SK-N-SH treated with all-trans-retinoic acid at 6 μM for 48 hours (cell line): ENCODE results near the gene RALGPS1.

Experiments
- ATAC-seq: fragments of 200-7000 bp; cut with Tn5 transposase; 3 replicates; pipeline ENCODE4 v1.9.1; 2020; ENCODE audit warnings: mild to moderate bottlenecking, moderate library complexity
- ARNTL ChIP-seq: fragments of 450-650 bp; formaldehyde crosslinking; IDR thresholded peaks from 2 replicates; pipeline ENCODE4 v1.5.0; 2020; ENCODE audit warnings: low read depth, mild to moderate bottlenecking, moderate library complexity, borderline replicate concordance
- BACH2 ChIP-seq: fragments of 250-450 bp; sonication (Bioruptor Pico); IDR thresholded peaks from 2 replicates; pipeline ENCODE4 v1.9.0; 2021; ENCODE audit warnings: mild to moderate bottlenecking, borderline replicate concordance
- CSRNP3 ChIP-seq: fragments of 250-450 bp; sonication (Bioruptor Pico); IDR thresholded peaks from 2 replicates; pipeline ENCODE4 v1.5.1; 2021; ENCODE audit warnings: mild to moderate bottlenecking, moderate library complexity
- GLIS3 ChIP-seq: fragments of 250-450 bp; sonication (Bioruptor Pico); IDR thresholded peaks from 2 replicates; pipeline ENCODE4 v1.5.0; 2020; ENCODE audit warnings: mild to moderate bottlenecking, moderate library complexity
- ISL1 ChIP-seq: fragments of 250-450 bp; sonication (Bioruptor Pico); IDR thresholded peaks from 2 replicates; pipeline ENCODE4 v2.1.2; 2022; ENCODE audit warnings: mild to moderate bottlenecking, moderate library complexity
- OSR1 ChIP-seq: fragments of 250-450 bp; sonication (Bioruptor Pico); IDR thresholded peaks from 2 replicates; pipeline ENCODE4 v1.8.0; 2022; ENCODE audit warnings: moderate library complexity, mild to moderate bottlenecking, inconsistent platforms
- POU6F1 ChIP-seq: fragments of 250-450 bp; sonication (Bioruptor Pico); IDR thresholded peaks from 2 replicates; pipeline ENCODE4 v1.8.0; 2021; ENCODE audit warnings: low read depth, mild to moderate bottlenecking, moderate library complexity, borderline replicate concordance
- PPARA ChIP-seq: fragments of 250-450 bp; sonication (Bioruptor Pico); IDR thresholded peaks from 2 replicates; pipeline ENCODE4 v1.5.0; 2020; ENCODE audit warnings: mild to moderate bottlenecking, borderline replicate concordance
- RARB ChIP-seq: fragments of 250-450 bp; sonication (Bioruptor Pico); IDR thresholded peaks from 2 replicates; pipeline ENCODE4 v1.8.0; 2021; ENCODE audit warnings: mild to moderate bottlenecking, moderate library complexity
- SNAI2 ChIP-seq: fragments of 250-450 bp; sonication (Bioruptor Pico); IDR thresholded peaks from 2 replicates; pipeline ENCODE4 v1.5.0; 2020; ENCODE audit warnings: mild to moderate bottlenecking, moderate library complexity
- TCF4 ChIP-seq: fragments of 250-450 bp; sonication (Bioruptor Pico); IDR thresholded peaks from 2 replicates; pipeline ENCODE4 v1.8.0; 2021; ENCODE audit warnings: mild to moderate bottlenecking, moderate library complexity, borderline replicate concordance
- TOX ChIP-seq: fragments of 250-450 bp; sonication (Bioruptor Pico); IDR thresholded peaks from 2 replicates; pipeline ENCODE4 v1.8.0; 2021; ENCODE audit warnings: mild to moderate bottlenecking, moderate library complexity, borderline replicate concordance
- ZC3H10 ChIP-seq: fragments of 250-450 bp; sonication (Bioruptor Pico); IDR thresholded peaks from 2 replicates; pipeline ENCODE4 v1.5.1; 2021; ENCODE audit warnings: mild to moderate bottlenecking, moderate library complexity
- ZFP3 ChIP-seq: fragments of 250-450 bp; sonication (Bioruptor Pico); IDR thresholded peaks from 2 replicates; pipeline ENCODE4 v1.5.0; 2020; ENCODE audit warnings: mild to moderate bottlenecking, moderate library complexity
- ZFP30 ChIP-seq: fragments of 450-650 bp; formaldehyde crosslinking; IDR thresholded peaks from 2 replicates; pipeline ENCODE4 v1.5.0; 2022; ENCODE audit warnings: mild to moderate bottlenecking, moderate library complexity
- ZNF565 ChIP-seq: fragments of 450-650 bp; formaldehyde crosslinking; conservative IDR thresholded peaks from 2 replicates; pipeline ENCODE4 v1.5.0; 2020; ENCODE audit warnings: low read depth, mild to moderate bottlenecking, moderate library complexity
- ZNF70 ChIP-seq: fragments of 450-650 bp; formaldehyde crosslinking; IDR thresholded peaks from 2 replicates; pipeline ENCODE4 v1.5.0; 2020; ENCODE audit warnings: mild to moderate bottlenecking, moderate library complexity
- ZNF8 ChIP-seq: fragments of 450-650 bp; formaldehyde crosslinking; IDR thresholded peaks from 2 replicates; pipeline ENCODE4 v1.5.0; 2020; ENCODE audit warnings: mild to moderate bottlenecking, moderate library complexity

RALGPS1 gene

GRCh38 chr9:127185181-127185580 lies 270.6 kb downstream of the RALGPS1 start:
- TF ChIP-seq ZFP3 (CRISPR knock-in tag): no peak
- no peak for TF ChIP-seq BACH2 (CRISPR knock-in tag)
- ATAC-seq: no peak

DNA sequence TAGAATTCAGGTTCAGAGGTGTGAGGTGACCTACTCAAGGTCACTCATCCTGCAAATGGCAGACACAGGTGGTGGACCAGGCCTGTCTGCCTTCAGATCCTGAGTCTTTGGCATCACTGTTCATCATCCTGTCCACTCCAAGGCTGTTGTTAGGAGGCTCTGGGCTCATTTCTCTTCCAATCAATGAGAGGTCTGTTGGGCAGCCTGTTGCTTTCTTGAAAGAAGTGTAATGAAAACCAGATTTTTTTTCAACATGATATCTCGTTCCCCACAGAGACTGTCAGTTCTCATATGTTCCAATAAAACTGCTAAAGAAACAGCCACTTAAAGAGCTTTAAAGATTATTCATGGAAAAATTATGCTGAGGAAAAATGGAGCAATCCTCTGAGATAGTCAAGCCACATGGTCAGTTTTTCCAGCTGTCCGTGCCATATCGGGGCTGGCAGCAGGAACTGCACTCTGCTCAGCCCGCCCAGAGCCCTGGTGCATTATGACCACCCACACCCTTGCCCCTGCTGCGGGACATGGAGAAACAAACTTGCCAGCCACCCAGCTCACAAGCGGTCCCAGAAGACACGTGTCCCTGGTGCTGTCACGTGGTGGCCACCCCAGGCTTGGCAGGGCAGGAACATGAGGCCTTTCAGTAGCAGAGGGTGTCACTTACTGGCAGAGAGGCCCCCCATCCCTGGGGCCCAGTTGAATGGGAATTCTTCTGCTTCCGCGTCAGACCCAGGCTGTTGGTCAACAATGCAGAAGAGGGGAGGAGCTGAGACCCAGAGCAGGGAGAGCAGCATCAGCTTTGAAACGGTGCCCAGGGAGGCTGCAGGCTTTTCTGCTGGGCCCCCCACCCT lies 271.6 kb downstream of the RALGPS1 start:
- peak; percentile 88 for ATAC-seq
- TF ChIP-seq TOX (CRISPR knock-in tag): no peak
- TF ChIP-seq ISL1 (CRISPR knock-in tag): peak; percentile 47
- peak; percentile 27; the same call in 1 of the 2 replicates for TF ChIP-seq TCF4 (CRISPR knock-in tag)
- no peak for TF ChIP-seq ZFP3 (CRISPR knock-in tag)
- no peak for TF ChIP-seq RARB (CRISPR knock-in tag)
- no peak for TF ChIP-seq BACH2 (CRISPR knock-in tag)

- TF ChIP-seq BACH2 (CRISPR knock-in tag) (no peak), ZNF565 (CRISPR knock-in tag) (no peak), ZC3H10 (no peak), ZFP3 (CRISPR knock-in tag) (no peak), ARNTL (CRISPR knock-in tag) (no peak)
- peak; percentile 2; the same call in 2 of the 3 replicates for ATAC-seq
Observed at GRCh38 chr9:127186806-127187205, 272.2 kb downstream of the RALGPS1 start.

- TF ChIP-seq BACH2 (CRISPR knock-in tag) (no peak), POU6F1 (CRISPR knock-in tag) (no peak), SNAI2 (CRISPR knock-in tag) (no peak), PPARA (no peak), RARB (CRISPR knock-in tag) (no peak), GLIS3 (CRISPR knock-in tag) (no peak), ZNF70 (CRISPR knock-in tag) (no peak), OSR1 (no peak), TOX (CRISPR knock-in tag) (no peak)
- TF ChIP-seq, all 23 proteins: peak for 0
- ATAC-seq: peak; percentile 71
Observed at GRCh38 chr9:127187231-127187956, 272.8 kb downstream of the RALGPS1 start.

DNA sequence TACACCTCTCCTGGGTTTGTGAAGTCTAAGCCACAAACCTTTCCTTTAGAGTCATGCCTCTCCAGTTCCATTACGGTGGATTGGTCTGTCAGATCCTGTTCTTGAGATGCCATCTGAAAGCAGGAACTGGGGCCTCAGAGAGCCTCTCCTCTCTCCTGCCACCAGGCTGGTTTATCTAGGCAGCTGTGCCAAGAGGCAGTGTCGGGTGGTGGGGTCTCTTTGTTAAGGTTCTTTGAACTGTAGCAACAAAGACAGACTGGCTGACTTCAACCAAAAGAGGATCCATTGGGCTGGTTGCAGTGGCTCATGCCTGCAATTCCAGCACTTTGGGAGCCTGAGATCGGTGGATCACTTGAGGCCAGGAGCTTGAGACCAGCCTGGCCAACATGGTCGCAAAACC lies 273.8 kb downstream of the RALGPS1 start:
- ATAC-seq: no peak
- no peak for TF ChIP-seq ZNF8 (CRISPR knock-in tag)

GRCh38 chr9:127189628-127190027 lies 275.0 kb downstream of the RALGPS1 start:
- TF ChIP-seq BACH2 (CRISPR knock-in tag): no peak
- ATAC-seq: no peak

DNA sequence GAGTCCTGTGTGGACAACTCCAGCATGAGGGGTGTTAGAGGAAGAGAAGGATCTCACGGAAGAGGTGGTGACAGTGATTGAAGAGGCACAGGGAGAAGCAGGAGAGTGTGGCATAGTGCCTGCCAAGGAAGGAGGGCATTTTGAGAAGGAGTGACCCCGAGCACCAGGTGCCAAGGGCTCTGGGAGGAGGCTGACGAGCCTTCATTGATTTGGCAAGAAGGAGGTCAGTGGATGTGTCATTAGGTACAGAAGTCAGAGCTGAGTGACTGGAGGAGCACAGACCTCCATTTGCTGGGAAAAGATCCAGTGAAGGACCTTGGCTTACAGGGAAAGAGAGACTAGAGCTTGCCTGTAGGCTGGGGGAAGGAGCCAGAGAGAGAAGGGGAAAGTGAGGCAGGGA lies 278.2 kb downstream of the RALGPS1 start:
- TF ChIP-seq SNAI2 (CRISPR knock-in tag) (no peak), ZNF565 (CRISPR knock-in tag) (no peak), GLIS3 (CRISPR knock-in tag) (no peak), ZFP3 (CRISPR knock-in tag) (no peak), CSRNP3 (no peak), PPARA (no peak), POU6F1 (CRISPR knock-in tag) (no peak), ZFP30 (CRISPR knock-in tag) (no peak)
- ATAC-seq: no peak
